ENCODE results near the gene FHOD3. TPM values are rescaled to one million over a fixed set of nuclear protein-coding genes. Genes with fewer than 3 reads are reported as not detected.

Gene FHOD3
- total and polyA plus RNA-seq, 2 of the 4 experiments (the other 2 are of a cell fraction), result 14.6 to 16.0 TPM

DNA sequence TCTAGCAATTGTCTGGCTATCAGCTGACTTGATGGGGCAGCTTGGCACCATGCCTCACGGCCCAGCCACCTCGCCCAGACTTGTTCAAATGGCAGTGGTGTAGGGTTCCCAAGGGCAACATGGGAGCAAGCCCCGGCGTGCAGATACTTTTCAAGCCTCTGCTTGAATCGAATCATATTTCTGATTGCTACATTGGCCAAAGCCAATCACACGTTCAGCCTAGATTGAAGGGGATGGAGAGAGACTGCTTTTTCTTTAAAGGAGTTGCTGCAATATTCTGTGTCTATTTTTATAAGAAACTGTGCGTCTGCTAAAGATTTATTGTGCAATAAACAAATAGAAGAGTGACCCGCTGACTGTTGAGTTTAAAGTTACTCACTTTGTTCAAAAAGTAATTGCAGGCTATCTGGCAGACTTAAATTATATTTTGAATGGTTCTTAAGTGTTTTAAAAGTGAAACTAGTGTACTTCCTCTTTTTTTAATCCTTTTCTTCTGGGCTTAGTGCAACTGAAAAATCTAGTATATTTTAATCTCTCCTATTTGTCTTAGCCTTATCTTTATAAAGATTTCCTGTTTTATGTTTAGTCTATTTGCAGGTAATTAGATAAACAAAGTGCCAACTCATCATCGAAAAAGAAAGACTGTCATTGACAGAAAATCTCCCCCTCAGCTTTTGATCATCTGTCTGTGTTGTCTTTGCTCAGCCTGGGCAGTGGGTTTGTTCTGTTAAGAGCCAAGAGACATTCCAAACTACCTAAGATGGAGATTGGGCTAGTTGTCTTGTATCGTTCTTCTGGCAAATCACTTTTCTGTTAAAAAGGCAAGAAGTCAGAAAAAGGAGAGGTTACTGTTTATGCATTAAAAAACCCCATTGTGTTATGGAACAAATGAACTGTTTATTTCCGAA lies 375.2 kb downstream of the FHOD3 start:
- Histone ChIP-seq H2BK5ac (ENCODE audit: low read depth, low read length, poor library complexity, severe bottlenecking) (peak overlapping the region; percentile 76), H3K4me1 (ENCODE audit: control insufficient read depth, insufficient read depth, low read length) (peaks cover 17% of the 10 kb centered on the region), H3K36me3 (ENCODE audit: control insufficient read depth, insufficient read depth, low read length) (no peaks in the 10 kb centered on the region), H3K9me3 (ENCODE audit: control insufficient read depth, insufficient read depth, low read length) (no peaks in the 10 kb centered on the region; the same call in 1 of the 2 replicates), H4K8ac (ENCODE audit: low read depth in 2 of 2, low read length in 2 of 2) (peak overlapping the region in 1 of 2 experiments; percentile 59; a peak in 2 of 4 replicates), H3K9me1 (ENCODE audit: insufficient read depth, low read length) (peaks cover 10% of the 10 kb centered on the region), H4K91ac (ENCODE audit: insufficient read depth, low read depth, low read length) (peak overlapping the region; percentile 43), H3K23ac (ENCODE audit: low read depth, low read length) (peak overlapping the region; percentile 44; the same call in 1 of the 2 replicates), H3K14ac (replicated peaks; ENCODE audit: low read depth, low read length) (peak overlapping the region; percentile 55), H3K4ac (ENCODE audit: low read depth, low read length) (peak overlapping the region; percentile 18), H3K9ac (ENCODE audit: low read depth, low read length) (peak overlapping the region; percentile 63; the same call in 1 of the 2 replicates), H4K5ac (ENCODE audit: low read depth, low read length) (peak overlapping the region; percentile 74), H2AK9ac (replicated peaks; ENCODE audit: low read depth, low read length, poor library complexity) (no peak overlapping the region), H3K27ac (ENCODE audit: insufficient read depth, low read length) (peak overlapping the region; percentile 76), H2BK20ac (ENCODE audit: low read depth, low read length) (peak overlapping the region; percentile 16; the same call in 1 of the 2 replicates), H2AK5ac (ENCODE audit: low read depth, low read length) (peak overlapping the region; percentile 44; the same call in 1 of the 2 replicates), H4K20me1 (ENCODE audit: insufficient read depth, low read length) (no peaks in the 10 kb centered on the region), H3K4me3 (ENCODE audit: insufficient read depth, low read depth, low read length) (peak overlapping the region; percentile 29; the same call in 1 of the 2 replicates), H3K18ac (ENCODE audit: low read depth, low read length) (peak overlapping the region; percentile 96), H2AFZ (replicated peaks; ENCODE audit: low read length, poor library complexity) (peak overlapping the region; percentile 72), H3K4me2 (ENCODE audit: low read depth, low read length) (peak overlapping the region; percentile 88), H3K56ac (ENCODE audit: extremely low read depth, insufficient read depth, low read length) (peak overlapping the region; percentile 42; the same call in 1 of the 2 replicates), H2BK120ac (ENCODE audit: low read depth, low read length) (peak overlapping the region; percentile 48), H3K27me3 (ENCODE audit: control insufficient read depth, insufficient read depth, low read length) (no peaks in the 10 kb centered on the region), H3K79me1 (ENCODE audit: low read depth in 1 of 2, low read length in 2 of 2) (0 out of 4 replicates have a peak, but pooled peaks cover 0 to 6% of the 10 kb centered on the region in 2 experiments), H2BK15ac (ENCODE audit: low read depth, low read length) (0 out of 3 replicates have a peak overlapping the region, but pooled peaks have one; percentile 21)
- peak; percentile 67 for DNase-seq
- dilution Hi-C loops (cut with HindIII; ENCODE audit: low sequenced_read_pairs, unreplicated experiment), result no loop called here
- ATAC-seq (ENCODE audit: low read depth), result peak; percentile 80
- BruUV-seq (replicated peaks), result no TSS peak
- in situ Hi-C loops (cut with MboI; ENCODE audit: low sequenced_read_pairs), result no loop called here
- CTCF ChIA-PET, result no interaction called here
- intact Hi-C loops (cut with micrococcal nuclease), result no loop called here
- WGBS, 2 experiments (ENCODE audit: extremely low coverage in 2 of 2, insufficient read length in 1 of 2), result 25% methylated on average over 4 of the region's 11 CpGs; no CpG with 5 or more reads in 1 of the 2 experiments
- POLR2A ChIA-PET (ENCODE audit: unreplicated experiment), result no interaction called here
- TF ChIP-seq, protein P1, sequence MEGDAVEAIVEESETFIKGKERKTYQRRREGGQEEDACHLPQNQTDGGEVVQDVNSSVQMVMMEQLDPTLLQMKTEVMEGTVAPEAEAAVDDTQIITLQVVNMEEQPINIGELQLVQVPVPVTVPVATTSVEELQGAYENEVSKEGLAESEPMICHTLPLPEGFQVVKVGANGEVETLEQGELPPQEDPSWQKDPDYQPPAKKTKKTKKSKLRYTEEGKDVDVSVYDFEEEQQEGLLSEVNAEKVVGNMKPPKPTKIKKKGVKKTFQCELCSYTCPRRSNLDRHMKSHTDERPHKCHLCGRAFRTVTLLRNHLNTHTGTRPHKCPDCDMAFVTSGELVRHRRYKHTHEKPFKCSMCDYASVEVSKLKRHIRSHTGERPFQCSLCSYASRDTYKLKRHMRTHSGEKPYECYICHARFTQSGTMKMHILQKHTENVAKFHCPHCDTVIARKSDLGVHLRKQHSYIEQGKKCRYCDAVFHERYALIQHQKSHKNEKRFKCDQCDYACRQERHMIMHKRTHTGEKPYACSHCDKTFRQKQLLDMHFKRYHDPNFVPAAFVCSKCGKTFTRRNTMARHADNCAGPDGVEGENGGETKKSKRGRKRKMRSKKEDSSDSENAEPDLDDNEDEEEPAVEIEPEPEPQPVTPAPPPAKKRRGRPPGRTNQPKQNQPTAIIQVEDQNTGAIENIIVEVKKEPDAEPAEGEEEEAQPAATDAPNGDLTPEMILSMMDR (conservative IDR thresholded peaks at IDR 0.05; ENCODE audit: low read depth, low read length), result no peak
- TF ChIP-seq RFX5 (IDR thresholded peaks at IDR 0.05; ENCODE audit: low read depth, low read length) (no peak), FOS (IDR thresholded peaks at IDR 0.05; ENCODE audit: low read depth, low read length) (no peak), MAFK (IDR thresholded peaks at IDR 0.05; ENCODE audit: low read depth, low read length) (peak; percentile 14; the same call in 1 of the 2 replicates), SMC3 (IDR thresholded peaks at IDR 0.05; ENCODE audit: low read depth, low read length) (no peak), CHD1 (IDR thresholded peaks at IDR 0.05; ENCODE audit: low read depth, low read length) (no peak), RAD21 (IDR thresholded peaks at IDR 0.05; ENCODE audit: low read length) (no peak), RCOR1 (IDR thresholded peaks at IDR 0.05; ENCODE audit: insufficient replicate concordance, low read length) (no peak), CEBPB (IDR thresholded peaks at IDR 0.05; ENCODE audit: low read depth, low read length) (peak; percentile 96), MAZ (IDR thresholded peaks at IDR 0.05; ENCODE audit: borderline replicate concordance, low read depth, low read length) (no peak), MXI1 (IDR thresholded peaks at IDR 0.05; ENCODE audit: borderline replicate concordance, low read depth, low read length) (no peak), NFE2L2 (IDR thresholded peaks at IDR 0.05; ENCODE audit: low read depth, low read length) (no peak), POLR2A (IDR thresholded peaks at IDR 0.05; ENCODE audit: low read depth, low read length) (no peak), BHLHE40 (IDR thresholded peaks at IDR 0.05; ENCODE audit: low read depth, low read length) (no peak)
- TF ChIP-seq, protein P2, sequence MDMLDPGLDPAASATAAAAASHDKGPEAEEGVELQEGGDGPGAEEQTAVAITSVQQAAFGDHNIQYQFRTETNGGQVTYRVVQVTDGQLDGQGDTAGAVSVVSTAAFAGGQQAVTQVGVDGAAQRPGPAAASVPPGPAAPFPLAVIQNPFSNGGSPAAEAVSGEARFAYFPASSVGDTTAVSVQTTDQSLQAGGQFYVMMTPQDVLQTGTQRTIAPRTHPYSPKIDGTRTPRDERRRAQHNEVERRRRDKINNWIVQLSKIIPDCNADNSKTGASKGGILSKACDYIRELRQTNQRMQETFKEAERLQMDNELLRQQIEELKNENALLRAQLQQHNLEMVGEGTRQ (IDR thresholded peaks at IDR 0.05; ENCODE audit: low read depth, low read length), result no peak

Data from IMR-90 (cell line).